ENCODE measurements around the gene FAM83D.

FAM83D gene

GRCh38 chr20:38890497-38890818, 35.8 kb upstream of the FAM83D start:
- Mint-ChIP-seq H3K4me1 (peaks cover 34% of the 10 kb centered on the region), H3K36me3 (peaks cover 3% of the 10 kb centered on the region), H3K4me3 (no peak overlapping the region), H3K27ac (no peak overlapping the region), H3K9me3 (no peaks in the 10 kb centered on the region), H3K27me3 (no peaks in the 10 kb centered on the region)

- Mint-ChIP-seq H3K4me1 (peaks cover 34% of the 10 kb centered on the region), H3K27me3 (no peaks in the 10 kb centered on the region), H3K27ac (peak overlapping the region; percentile 36), H3K9me3 (no peaks in the 10 kb centered on the region), H3K36me3 (peaks cover 8% of the 10 kb centered on the region), H3K4me3 (no peak overlapping the region)
These were observed 33.9 kb upstream of the FAM83D start for GRCh38 chr20:38892091-38892981.

GRCh38 chr20:38893056-38893564, 33.1 kb upstream of the FAM83D start:
- Mint-ChIP-seq H3K4me3 (peak overlapping the region; percentile 56), H3K4me1 (peaks cover 34% of the 10 kb centered on the region), H3K27me3 (no peaks in the 10 kb centered on the region), H3K36me3 (peaks cover 10% of the 10 kb centered on the region), H3K9me3 (no peaks in the 10 kb centered on the region), H3K27ac (peak overlapping the region; percentile 71)

GRCh38 chr20:38893565-38894090, 32.6 kb upstream of the FAM83D start:
- peaks cover 34% of the 10 kb centered on the region for H3K4me1 Mint-ChIP-seq
- H3K9me3 Mint-ChIP-seq = no peaks in the 10 kb centered on the region
- H3K36me3 Mint-ChIP-seq = peaks cover 10% of the 10 kb centered on the region
- no peaks in the 10 kb centered on the region for H3K27me3 Mint-ChIP-seq
- peak overlapping the region; percentile 56 for H3K4me3 Mint-ChIP-seq
- H3K27ac Mint-ChIP-seq = peak overlapping the region; percentile 55

GRCh38 chr20:38894091-38894847, 31.9 kb upstream of the FAM83D start:
- Mint-ChIP-seq H3K36me3 (peaks cover 10% of the 10 kb centered on the region), H3K27ac (peak overlapping the region; percentile 55), H3K4me1 (peaks cover 34% of the 10 kb centered on the region), H3K27me3 (no peaks in the 10 kb centered on the region), H3K9me3 (no peaks in the 10 kb centered on the region), H3K4me3 (no peak overlapping the region)

- peaks cover 9% of the 10 kb centered on the region for H3K36me3 Mint-ChIP-seq
- H3K4me1 Mint-ChIP-seq = peaks cover 30% of the 10 kb centered on the region
- H3K27me3 Mint-ChIP-seq = no peaks in the 10 kb centered on the region
- no peaks in the 10 kb centered on the region for H3K9me3 Mint-ChIP-seq
- H3K4me3 Mint-ChIP-seq = no peak overlapping the region
- H3K27ac Mint-ChIP-seq = no peak overlapping the region
These were observed 30.9 kb upstream of the FAM83D start for GRCh38 chr20:38895098-38895949.

- Mint-ChIP-seq H3K9me3 (no peaks in the 10 kb centered on the region), H3K27ac (peak overlapping the region; percentile 60), H3K36me3 (peaks cover 9% of the 10 kb centered on the region), H3K27me3 (no peaks in the 10 kb centered on the region), H3K4me1 (peaks cover 24% of the 10 kb centered on the region), H3K4me3 (no peak overlapping the region)
These were observed 30.1 kb upstream of the FAM83D start for GRCh38 chr20:38896009-38896594.

- Mint-ChIP-seq H3K27me3 (no peaks in the 10 kb centered on the region), H3K9me3 (no peaks in the 10 kb centered on the region), H3K36me3 (peaks cover 14% of the 10 kb centered on the region), H3K4me1 (peaks cover 24% of the 10 kb centered on the region), H3K4me3 (no peak overlapping the region), H3K27ac (no peak overlapping the region)
These were observed 28.9 kb upstream of the FAM83D start for GRCh38 chr20:38897267-38897666.

GRCh38 chr20:38900606-38901005, 25.6 kb upstream of the FAM83D start:
- Mint-ChIP-seq H3K4me3 (no peak overlapping the region), H3K36me3 (peaks cover 32% of the 10 kb centered on the region), H3K27me3 (no peaks in the 10 kb centered on the region), H3K27ac (no peak overlapping the region), H3K9me3 (no peaks in the 10 kb centered on the region), H3K4me1 (no peaks in the 10 kb centered on the region)

GRCh38 chr20:38902601-38903000, 23.6 kb upstream of the FAM83D start:
- Mint-ChIP-seq H3K4me1 (no peaks in the 10 kb centered on the region), H3K4me3 (no peak overlapping the region), H3K27me3 (no peaks in the 10 kb centered on the region), H3K36me3 (peaks cover 34% of the 10 kb centered on the region), H3K9me3 (no peaks in the 10 kb centered on the region), H3K27ac (no peak overlapping the region)

- H3K9me3 Mint-ChIP-seq = no peaks in the 10 kb centered on the region
- H3K27ac Mint-ChIP-seq = peak overlapping the region; percentile 61
- H3K4me3 Mint-ChIP-seq = no peak overlapping the region
- no peaks in the 10 kb centered on the region for H3K27me3 Mint-ChIP-seq
- H3K4me1 Mint-ChIP-seq = no peaks in the 10 kb centered on the region
- peaks cover 37% of the 10 kb centered on the region for H3K36me3 Mint-ChIP-seq
These were observed 22.9 kb upstream of the FAM83D start for GRCh38 chr20:38903335-38903734.

- Mint-ChIP-seq H3K27me3 (no peaks in the 10 kb centered on the region), H3K36me3 (peaks cover 44% of the 10 kb centered on the region), H3K4me3 (no peak overlapping the region), H3K9me3 (no peaks in the 10 kb centered on the region), H3K4me1 (no peaks in the 10 kb centered on the region), H3K27ac (no peak overlapping the region)
These were observed 20.8 kb upstream of the FAM83D start for GRCh38 chr20:38905375-38905774.

- Mint-ChIP-seq H3K9me3 (no peaks in the 10 kb centered on the region), H3K36me3 (peaks cover 35% of the 10 kb centered on the region)
These were observed 18.1 kb upstream of the FAM83D start for GRCh38 chr20:38907918-38908677.

GRCh38 chr20:38915355-38915754, 10.9 kb upstream of the FAM83D start:
- no peak overlapping the region for H3K4me3 Mint-ChIP-seq
- H3K36me3 Mint-ChIP-seq = peaks cover 8% of the 10 kb centered on the region
- H3K9me3 Mint-ChIP-seq = no peaks in the 10 kb centered on the region
- H3K27ac Mint-ChIP-seq = no peak overlapping the region
- no peaks in the 10 kb centered on the region for H3K4me1 Mint-ChIP-seq
- no peaks in the 10 kb centered on the region for H3K27me3 Mint-ChIP-seq

More at GRCh38 chr20:38907918-38908677, 18.1 kb upstream of the FAM83D start:
- Mint-ChIP-seq H3K27me3 (no peaks in the 10 kb centered on the region), H3K4me3 (no peak overlapping the region), H3K4me1 (no peaks in the 10 kb centered on the region), H3K27ac (no peak overlapping the region)

Data from activated naive CD4-positive, alpha-beta T cell treated with anti-CD3 and anti-CD28 coated beads, Interleukin-2, amount 50 U/mL, for 24 hours (primary cell).